Stimulated activated CD4-positive, alpha-beta T cell treated with anti-CD3 and anti-CD28 coated beads, Interleukin-15, amount 100 ng/mL, for 48 hours (primary cell): Measurements from ENCODE around the gene PGAM5.

ENCODE experiments used
- DNase-seq, 2 donors: peaks; one replicate each; pipeline ENCODE4 v3.0.0-alpha.2; 2020; ENCODE audit warnings: low read depth in 2 of 2

Gene PGAM5

GRCh38 chr12:132710405-132711079 is at the start of gene PGAM5:
TSS of gene PGAM5 (plus strand) at chr12:132710842. CDS start at chr12:132710877, 35 bp downstream.
- peak; percentile 77 to 80 for DNase-seq

GRCh38 chr12:132660996-132661395 is 49.6 kb upstream of the PGAM5 start:
- DNase-seq: no peak

GRCh38 chr12:132661972-132662371 is 48.7 kb upstream of the PGAM5 start:
- no peak for DNase-seq

GRCh38 chr12:132662901-132663755 is 47.5 kb upstream of the PGAM5 start:
- DNase-seq: no peak

- DNase-seq: no peak
Observed at GRCh38 chr12:132664206-132665148, 46.2 kb upstream of the PGAM5 start.

GRCh38 chr12:132665149-132665491 is 45.5 kb upstream of the PGAM5 start:
- no peak for DNase-seq

- no peak for DNase-seq
Observed at GRCh38 chr12:132665794-132666193, 44.8 kb upstream of the PGAM5 start.

- DNase-seq: no peak
Observed at GRCh38 chr12:132668191-132669088, 42.2 kb upstream of the PGAM5 start.

GRCh38 chr12:132669166-132669879 is 41.3 kb upstream of the PGAM5 start:
- no peak for DNase-seq

GRCh38 chr12:132672116-132672515 is 38.5 kb upstream of the PGAM5 start:
- no peak for DNase-seq

- no peak for DNase-seq
Observed at GRCh38 chr12:132672678-132673077, 38.0 kb upstream of the PGAM5 start.

- DNase-seq: no peak
Observed at GRCh38 chr12:132673288-132674179, 37.1 kb upstream of the PGAM5 start.

GRCh38 chr12:132674561-132674960 is 36.1 kb upstream of the PGAM5 start:
- no peak for DNase-seq

- no peak for DNase-seq
Observed at GRCh38 chr12:132675757-132676432, 34.7 kb upstream of the PGAM5 start.

- no peak for DNase-seq
Observed at GRCh38 chr12:132677492-132677891, 33.1 kb upstream of the PGAM5 start.

- DNase-seq: no peak
Observed at GRCh38 chr12:132685400-132685799, 25.2 kb upstream of the PGAM5 start.

- no peak for DNase-seq
Observed at GRCh38 chr12:132686825-132687210, 23.8 kb upstream of the PGAM5 start.

- DNase-seq: peak; percentile 89 to 94
Observed at GRCh38 chr12:132687211-132688164, 23.2 kb upstream of the PGAM5 start, which contains the start of the genes POLE and PXMP2. TSS of gene POLE (minus strand) at chr12:132687342. CDS start at chr12:132687315, 27 bp downstream. TSS of gene PXMP2 (plus strand) at chr12:132687587. CDS start at chr12:132687671, 84 bp downstream.
